Renal cortex interstitium (tissue), 11 donors: ENCODE data around the gene CXorf38. TPM values are rescaled to one million over a fixed set of nuclear protein-coding genes. Genes with fewer than 3 reads are reported as not detected.
"Not testable (repeated sequence)": the region's sequence is repeated elsewhere in the genome, so short reads cannot be mapped to it uniquely, and the experiment has no call there.

ENCODE experiments used
- DNase-seq, 11 donors: peaks; one replicate each; pipeline ENCODE4 v3.0.0-alpha.2; 2013; ENCODE audit warnings: low read depth in 9 of 11, low spot score in 4 of 11; ENCODE audit errors: extremely low read depth in 1 of 11
- polyA plus RNA-seq, 3 donors: library from polyadenylated mRNA; unstranded; fragments of 120-200 nt; gene quantifications; one replicate each; pipeline ENCODE4 v1.2.1, GENCODE V29; 2013; ENCODE audit not compliant: insufficient read length in 3 of 3

CXorf38 gene
- polyA plus RNA-seq, 3 donors, result 10.0 to 12.5 (median 12.3) TPM

DNA sequence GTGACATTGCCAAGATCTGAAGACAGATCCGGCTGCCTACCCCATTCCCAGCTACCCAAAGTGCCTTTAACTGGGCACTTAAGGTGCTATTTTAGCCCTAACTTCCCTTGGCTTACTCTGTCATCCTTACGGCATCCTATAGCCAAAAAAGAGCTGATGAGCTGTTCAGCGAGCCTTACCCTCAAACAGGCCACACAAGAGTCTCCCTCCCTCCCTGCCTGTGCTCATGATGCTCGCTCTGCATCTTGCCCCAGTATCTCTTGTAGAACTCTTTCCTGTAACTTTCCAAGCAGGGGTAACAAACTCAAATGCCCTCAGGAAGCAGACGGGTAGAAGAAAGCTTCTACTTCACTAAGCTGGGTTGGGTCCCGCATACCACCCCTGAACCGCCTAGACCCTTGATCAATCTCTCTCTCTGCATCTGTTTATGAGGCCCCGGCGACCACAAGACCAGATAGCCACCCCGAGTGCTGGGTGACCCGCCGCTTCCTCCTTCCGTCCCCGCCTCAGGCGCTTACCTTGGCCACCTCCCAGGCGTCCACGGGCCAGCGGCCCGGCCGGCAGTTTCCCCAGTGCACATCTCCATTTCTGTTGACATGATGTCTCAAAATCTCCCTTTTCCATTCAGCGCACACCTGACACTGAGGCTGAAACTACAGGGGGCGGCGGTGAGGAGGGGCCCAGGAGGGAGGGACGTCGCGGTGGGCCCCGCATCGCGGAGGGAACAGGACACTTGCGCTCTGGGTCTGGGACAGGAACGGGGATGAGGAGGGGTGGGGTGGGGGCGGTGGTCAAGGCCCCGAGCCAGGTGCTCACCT lies 663 bp downstream of the CXorf38 start:
- DNase-seq, result no peak

DNA sequence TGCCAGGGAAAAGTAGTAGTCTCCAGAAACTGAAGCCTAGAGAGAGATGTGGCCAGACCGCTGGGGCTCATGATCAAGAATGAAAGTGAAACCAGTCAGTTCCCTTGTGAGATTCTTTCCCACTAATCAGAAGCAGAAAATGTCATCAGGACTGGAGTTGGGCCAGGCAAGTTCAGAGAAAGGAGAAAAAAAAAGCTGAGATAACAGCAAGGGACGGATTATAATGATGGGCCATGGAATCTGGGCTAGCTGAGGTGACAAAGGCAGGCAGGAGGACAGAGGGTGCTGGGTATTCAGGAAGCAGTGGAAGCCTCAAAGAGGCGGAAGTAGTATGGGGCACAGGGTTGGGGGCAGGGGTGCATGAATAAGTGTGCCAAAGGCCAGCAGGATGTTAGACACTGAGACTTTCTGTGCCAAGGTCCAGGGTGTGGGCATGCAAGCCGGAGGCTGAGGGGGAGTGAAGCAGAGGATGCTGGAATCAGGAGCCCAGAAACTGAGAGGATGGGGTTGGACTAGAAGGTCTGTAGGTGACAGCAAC lies 2.5 kb downstream of the CXorf38 start:
- DNase-seq, result no peak

- no peak for DNase-seq
Measured at GRCh38 chrX:40644176-40644575, 3.2 kb downstream of the CXorf38 start.

DNA sequence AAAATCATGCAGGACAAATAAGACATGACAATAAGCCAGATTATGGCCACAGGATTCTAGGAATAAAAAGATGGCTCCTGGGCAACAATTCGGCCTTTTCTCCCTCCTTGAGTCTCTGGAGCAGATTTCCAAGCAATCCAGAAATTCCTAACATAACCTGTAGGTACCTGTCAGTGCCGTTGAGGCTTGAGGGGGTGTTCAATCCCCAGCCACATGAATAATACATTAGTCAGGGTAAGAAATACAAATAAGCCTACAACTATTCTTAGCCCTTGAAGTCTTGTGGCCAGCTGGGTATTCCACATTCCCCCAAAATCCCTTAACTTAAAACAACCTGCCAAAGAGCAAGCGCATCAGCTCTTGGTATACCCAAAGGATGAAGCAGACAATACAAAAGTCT lies 9.7 kb downstream of the CXorf38 start:
- no peak for DNase-seq

GRCh38 chrX:40632199-40632598 lies 15.2 kb downstream of the CXorf38 start:
- DNase-seq, result no peak

GRCh38 chrX:40628506-40628905 lies 18.9 kb downstream of the CXorf38 start:
- DNase-seq, result no peak

GRCh38 chrX:40625294-40625693 lies 22.1 kb downstream of the CXorf38 start:
- DNase-seq, result no peak

DNA sequence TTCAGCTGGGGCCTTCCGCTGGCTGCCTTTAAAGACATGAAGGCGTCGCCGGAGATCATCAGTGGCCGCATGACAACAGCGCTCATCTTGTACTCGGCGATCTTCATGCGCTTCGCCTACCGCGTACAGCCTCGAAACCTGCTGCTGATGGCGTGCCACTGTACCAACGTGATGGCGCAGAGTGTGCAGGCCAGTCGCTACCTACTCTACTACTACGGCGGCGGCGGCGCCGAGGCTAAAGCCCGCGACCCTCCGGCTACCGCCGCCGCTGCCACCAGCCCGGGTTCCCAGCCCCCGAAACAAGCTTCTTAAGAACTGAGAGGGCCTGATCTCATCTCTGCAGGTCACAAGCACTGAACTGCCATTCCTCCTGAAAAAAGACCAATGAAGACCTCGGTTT lies 23.7 kb downstream of the CXorf38 start:
- DNase-seq, result no peak

DNA sequence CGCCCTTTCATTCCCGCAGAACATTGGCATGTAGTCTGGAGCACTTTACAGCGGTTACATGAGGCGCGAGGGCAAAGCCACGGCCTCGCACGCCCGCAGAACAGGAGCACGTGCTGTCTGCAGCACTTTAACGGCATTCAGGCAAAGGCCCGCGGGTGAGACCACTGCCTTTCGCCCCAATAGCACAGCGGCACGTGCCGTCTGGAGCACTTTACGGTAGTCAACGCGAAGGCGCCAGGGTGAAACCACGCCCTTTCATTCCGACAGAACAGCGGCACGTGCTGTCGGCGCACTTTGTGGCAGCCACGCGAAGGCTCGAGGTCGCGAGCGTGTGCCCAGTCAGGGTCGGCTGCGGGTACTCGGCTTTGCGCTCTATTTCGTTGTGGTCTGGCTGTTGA lies 24.2 kb downstream of the CXorf38 start, which contains the start of gene MPC1L:
MPC1L (plus strand) TSS at position 290 of the 398 bp plus-strand sequence. CDS start 138 bp downstream, outside the sequence.
- DNase-seq, result no peak

- no peak for DNase-seq
Measured at GRCh38 chrX:40622479-40623138, 24.8 kb downstream of the CXorf38 start.

GRCh38 chrX:40617566-40617965 lies 29.8 kb downstream of the CXorf38 start:
- no peak for DNase-seq

- DNase-seq, result no peak
Measured at GRCh38 chrX:40615976-40616375, 31.4 kb downstream of the CXorf38 start.

- DNase-seq, result no peak
Measured at GRCh38 chrX:40612511-40612910, 34.9 kb downstream of the CXorf38 start.

GRCh38 chrX:40607381-40607780 lies 40.0 kb downstream of the CXorf38 start:
- no peak for DNase-seq

- no peak for DNase-seq
Measured at GRCh38 chrX:40603446-40603845, 43.9 kb downstream of the CXorf38 start.

GRCh38 chrX:40589616-40590321 lies 57.6 kb downstream of the CXorf38 start:
- DNase-seq, result not testable (repeated sequence)

DNA sequence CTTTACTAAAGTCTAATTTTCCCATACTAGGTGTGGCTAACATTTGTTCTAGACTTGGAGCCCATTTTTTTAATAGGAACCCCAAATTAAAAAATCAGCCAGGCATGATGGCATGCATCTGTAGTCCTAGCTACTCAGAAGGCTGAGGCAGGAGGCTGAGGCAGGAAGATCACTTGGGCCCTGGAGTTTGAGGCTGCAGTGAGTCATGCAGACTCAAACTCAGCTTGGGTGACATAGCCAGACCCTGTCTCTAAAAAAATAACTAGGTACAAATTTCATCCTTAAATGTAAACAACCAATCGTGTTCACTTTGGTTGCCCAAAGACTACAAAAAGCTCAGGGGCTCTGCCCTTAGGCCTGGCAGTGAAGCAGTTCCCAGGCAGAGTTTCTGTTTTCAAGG lies 59.7 kb downstream of the CXorf38 start:
- DNase-seq, result not testable (repeated sequence)

GRCh38 chrX:40582811-40583210 lies 64.5 kb downstream of the CXorf38 start:
- DNase-seq, result no peak

DNA sequence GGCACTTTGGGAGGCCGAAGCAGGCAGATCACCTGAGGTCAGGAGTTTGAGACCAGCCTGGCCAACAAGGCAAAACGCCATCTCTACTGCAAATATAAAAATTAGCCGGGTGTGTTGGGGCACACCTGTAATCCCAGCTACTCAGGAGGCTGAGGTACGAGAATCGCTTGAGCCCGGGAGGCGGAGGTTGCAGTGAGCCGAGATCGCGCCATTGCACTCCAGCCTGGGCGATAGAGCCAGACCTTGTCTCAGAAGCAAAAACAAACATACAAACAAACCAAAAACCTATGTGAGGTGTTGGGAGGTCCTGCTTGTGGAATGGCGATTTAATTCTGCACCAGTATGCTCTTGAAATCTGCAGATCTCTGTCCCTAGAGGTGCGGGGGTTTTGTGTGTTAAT lies 65.2 kb downstream of the CXorf38 start:
- not testable (repeated sequence) for DNase-seq
